K562 (cell line): ENCODE results near the gene MCM7. TPM values are rescaled to one million over a fixed set of nuclear protein-coding genes. Genes with fewer than 3 reads are reported as not detected.
A peak's percentile ranks its signal among the peaks of the same experiment; 100 is the strongest.

ENCODE experiments used
- CTCF ChIP-seq, 3 experiments: IDR thresholded peaks in 2 of 3; conservative IDR thresholded peaks in 1 of 3; 2 replicates each; pipeline ENCODE4 v1.5.1; 2011 to 2012; ENCODE audit warnings: low read length in 3 of 3, mild to moderate bottlenecking in 3 of 3, control low read depth in 2 of 3, improper control_type of control experiment in 1 of 3, inconsistent platforms in 1 of 3, low read depth in 1 of 3, mixed read lengths in 1 of 3, moderate library complexity in 1 of 3; ENCODE audit not compliant: insufficient read depth in 2 of 3
- FOXP4 ChIP-seq: sonication (generic); formaldehyde crosslinking; IDR thresholded peaks from 2 replicates; pipeline ENCODE4 v1.8.0; 2022; ENCODE audit warnings: mild to moderate bottlenecking, missing genetic modification reagents, borderline replicate concordance
- HDAC8 ChIP-seq: fragments of 450-650 bp; IDR thresholded peaks from 2 replicates; pipeline ENCODE4 v1.6.1; 2016; ENCODE audit warnings: mild to moderate bottlenecking, missing genetic modification characterization, moderate library complexity, missing compliant biosample characterization
- MAFK ChIP-seq: IDR thresholded peaks from 2 replicates; pipeline ENCODE4 v1.6.1; 2011; ENCODE audit warnings: low read length, improper control_type of control experiment
- POU5F1 ChIP-seq: fragments of 150-350 bp; IDR thresholded peaks from 2 replicates; pipeline ENCODE4 v1.6.1; 2014; ENCODE audit warnings: borderline replicate concordance, low read length, low read depth, mild to moderate bottlenecking; ENCODE audit not compliant: partially characterized antibody
- PREB ChIP-seq: sonication (generic); formaldehyde crosslinking; IDR thresholded peaks from 2 replicates; pipeline ENCODE4 v1.8.1; 2023; ENCODE audit warnings: mild to moderate bottlenecking, missing genetic modification reagents
- RAD21 ChIP-seq, 2 experiments: fragments of 250-450 bp in 1 of 2; fragments of 450-650 bp in 1 of 2; sonication (Bioruptor Pico) in 1 of 2; formaldehyde crosslinking in 1 of 2; IDR thresholded peaks in 1 of 2; conservative IDR thresholded peaks in 1 of 2; 2 replicates each; pipeline versions ENCODE4 v1.4.0 to v1.8.0; 2020 to 2022; ENCODE audit warnings: mild to moderate bottlenecking in 2 of 2, moderate library complexity in 1 of 2
- REST ChIP-seq, 2 experiments: fragments of 450-650 bp; formaldehyde crosslinking in 1 of 2; IDR thresholded peaks; 2 replicates each; pipeline versions ENCODE4 v1.4.0 to v1.6.1; 2014 to 2020; ENCODE audit warnings: mild to moderate bottlenecking in 2 of 2, borderline replicate concordance in 1 of 2, low read depth in 1 of 2
- SMC3 ChIP-seq: conservative IDR thresholded peaks from 2 replicates; pipeline ENCODE4 v1.6.1; 2011; ENCODE audit warnings: low read depth, low read length, improper control_type of control experiment; ENCODE audit not compliant: insufficient read depth
- THRB ChIP-seq: fragments of 450-650 bp; formaldehyde crosslinking; conservative IDR thresholded peaks from 2 replicates; pipeline ENCODE4 v1.4.0; 2022; ENCODE audit warnings: mild to moderate bottlenecking, missing genetic modification characterization
- ZNF384 ChIP-seq: IDR thresholded peaks from 2 replicates; pipeline ENCODE4 v1.6.1; 2012; ENCODE audit warnings: low read depth, low read length, improper control_type of control experiment
- polyA plus RNA-seq, 8 experiments: library from polyadenylated mRNA; depleted of rRNA in 4 of 8; stranded (reverse) in 5 of 8; unstranded in 3 of 8; fragments of >200 nt; fragmentation: Nextera tagmentation in 2 of 8; fragmentation: Illumina TruSeq in 1 of 8; extraction: Ambion mirVana in 2 of 8; extraction: Trizol in 1 of 8; gene quantifications; 2 replicates each; pipeline versions ENCODE4 v1.2.1 to v1.2.3, GENCODE V29; 2011 to 2014; ENCODE audit warnings: inconsistent platforms in 1 of 8, missing spikeins in 1 of 8
- total RNA-seq, 7 experiments: library from RNA; depleted of rRNA in 6 of 7; stranded (reverse); fragments of >200 nt in 6 of 7; fragmentation: Illumina TruSeq in 2 of 7; extraction: Trizol in 2 of 7; gene quantifications; 2 replicates each; pipeline versions ENCODE4 v1.2.1 to v1.2.3, GENCODE V29; 2011 to 2021; ENCODE audit warnings: low replicate concordance in 1 of 7

Gene MCM7
- total and polyA plus RNA-seq, 9 of the 15 experiments (the other 6 are each of a cell fraction or from before 2014, with no cell fraction given), result 329 to 856 (median 437) TPM

GRCh38 chr7:100132697-100133151 is 31.5 kb upstream of the MCM7 start (continued):
- TF ChIP-seq REST (IDR thresholded peaks at IDR 0.05; ENCODE audit: borderline replicate concordance) (peak; percentile 94), REST (CRISPR knock-in tag; IDR thresholded peaks at IDR 0.05; ENCODE audit: low read depth) (no peak), SMC3 (peak; percentile 98), PREB (no peak), THRB (CRISPR knock-in tag) (peak; percentile 76; the same call in 1 of the 2 replicates), FOXP4 (CRISPR knock-in tag) (no peak), HDAC8 (tag) (no peak), MAFK (0 out of 2 replicates have a peak, but pooled peaks have one; percentile 12), POU5F1 (no peak), ZNF384 (0 out of 2 replicates have a peak, but pooled peaks have one; percentile 16), CTCF (IDR thresholded peaks at IDR 0.05 in 2 of 3, conservative IDR thresholded peaks at IDR 0.05 in 1 of 3; ENCODE audit: insufficient read depth in 2 of 3, low read depth in 1 of 3, low read length in 3 of 3) (peak; percentile 98 to 99 (median 98)), RAD21 (CRISPR knock-in tag; conservative IDR thresholded peaks at IDR 0.05 in 1 of 2, IDR thresholded peaks at IDR 0.05 in 1 of 2) (peak; percentile 99)
